RPMI7951 (cell line): ENCODE results near the gene HOXA9. TPM values are rescaled to one million over a fixed set of nuclear protein-coding genes. Genes with fewer than 3 reads are reported as not detected.

Experiments
- DNase-seq: peaks from one replicate; pipeline ENCODE4 v3.0.0-alpha.2; 2012; ENCODE audit warnings: low read depth
- total RNA-seq: library from RNA; depleted of rRNA; stranded (reverse); fragments of >200 nt; shearing (Covaris generic); gene quantifications from 2 replicates; pipeline ENCODE4 v1.2.3, GENCODE V29; 2014

Gene HOXA9
- total RNA-seq, 1 experiment from 2014 or later: 0.12 TPM

DNA sequence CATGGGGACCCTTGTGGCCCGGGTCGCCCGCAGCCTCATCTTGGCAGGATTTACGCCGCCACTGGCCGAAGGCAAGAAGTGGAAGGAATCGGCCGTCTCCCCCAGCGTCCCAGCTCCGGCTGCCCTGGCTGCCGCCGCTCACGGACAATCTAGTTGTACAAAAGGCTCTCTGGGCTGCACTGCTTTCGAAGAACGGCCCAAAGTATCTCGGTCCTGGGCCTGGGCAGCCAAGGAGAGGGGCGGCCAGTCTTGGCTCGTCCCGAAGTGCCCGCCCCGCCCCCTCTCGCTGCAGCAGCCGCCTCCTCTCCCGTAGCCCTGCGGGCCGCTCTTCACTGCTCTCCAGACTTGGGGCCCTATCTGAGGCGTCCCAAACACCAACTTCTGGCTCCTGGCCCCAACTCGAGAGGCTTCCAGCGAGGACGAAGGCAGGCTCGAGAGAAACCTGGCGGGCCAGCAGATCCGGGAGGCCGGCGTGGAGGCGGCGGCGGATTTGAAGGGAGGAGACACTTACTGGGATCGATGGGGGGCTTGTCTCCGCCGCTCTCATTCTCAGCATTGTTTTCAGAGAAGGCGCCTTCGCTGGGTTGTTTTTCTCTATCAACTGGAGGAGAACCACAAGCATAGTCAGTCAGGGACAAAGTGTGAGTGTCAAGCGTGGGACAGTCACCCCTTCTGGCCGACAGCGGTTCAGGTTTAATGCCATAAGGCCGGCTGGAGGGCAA, 809 bp downstream of the HOXA9 start:
- no peak for DNase-seq

GRCh38 chr7:27164045-27164366, 1.3 kb downstream of the HOXA9 start:
- no peak for DNase-seq

DNA sequence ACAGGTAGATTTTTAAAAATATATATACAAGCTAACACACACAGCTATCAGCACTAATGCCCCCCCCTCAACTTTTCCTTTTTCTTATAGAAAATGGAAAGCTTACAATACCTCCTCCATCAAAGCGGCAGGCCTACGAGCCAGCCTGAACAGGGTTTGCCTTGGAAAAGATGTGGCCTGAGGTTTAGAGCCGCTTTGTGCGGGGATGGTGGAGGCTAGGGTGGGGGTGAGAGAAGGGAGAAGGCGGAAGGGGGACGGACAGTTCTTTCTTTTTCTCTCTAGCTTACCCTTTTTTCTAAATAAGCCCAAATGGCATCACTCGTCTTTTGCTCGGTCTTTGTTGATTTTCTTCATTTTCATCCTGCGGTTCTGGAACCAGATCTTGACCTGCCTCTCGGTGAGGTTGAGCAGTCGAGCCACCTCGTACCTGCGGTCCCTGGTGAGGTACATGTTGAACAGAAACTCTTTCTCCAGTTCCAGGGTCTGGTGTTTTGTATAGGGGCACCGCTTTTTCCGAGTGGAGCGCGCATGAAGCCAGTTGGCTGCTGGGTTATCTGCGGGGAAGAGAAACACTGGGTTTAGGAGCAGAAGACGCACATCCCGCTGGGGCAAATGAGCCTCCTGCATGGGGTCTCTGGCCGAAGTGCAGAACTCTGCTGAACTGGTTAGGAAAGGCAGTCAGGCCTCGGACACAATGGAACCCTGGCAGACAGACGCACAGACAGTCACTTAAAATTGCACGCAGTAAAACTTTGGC, 1.9 kb downstream of the HOXA9 start:
- no peak for DNase-seq

GRCh38 chr7:27162561-27163287, 2.6 kb downstream of the HOXA9 start:
- no peak for DNase-seq

GRCh38 chr7:27161721-27162560, 3.4 kb downstream of the HOXA9 start:
- no peak for DNase-seq

- DNase-seq: no peak
Observed at GRCh38 chr7:27161214-27161720, 4.1 kb downstream of the HOXA9 start.

DNA sequence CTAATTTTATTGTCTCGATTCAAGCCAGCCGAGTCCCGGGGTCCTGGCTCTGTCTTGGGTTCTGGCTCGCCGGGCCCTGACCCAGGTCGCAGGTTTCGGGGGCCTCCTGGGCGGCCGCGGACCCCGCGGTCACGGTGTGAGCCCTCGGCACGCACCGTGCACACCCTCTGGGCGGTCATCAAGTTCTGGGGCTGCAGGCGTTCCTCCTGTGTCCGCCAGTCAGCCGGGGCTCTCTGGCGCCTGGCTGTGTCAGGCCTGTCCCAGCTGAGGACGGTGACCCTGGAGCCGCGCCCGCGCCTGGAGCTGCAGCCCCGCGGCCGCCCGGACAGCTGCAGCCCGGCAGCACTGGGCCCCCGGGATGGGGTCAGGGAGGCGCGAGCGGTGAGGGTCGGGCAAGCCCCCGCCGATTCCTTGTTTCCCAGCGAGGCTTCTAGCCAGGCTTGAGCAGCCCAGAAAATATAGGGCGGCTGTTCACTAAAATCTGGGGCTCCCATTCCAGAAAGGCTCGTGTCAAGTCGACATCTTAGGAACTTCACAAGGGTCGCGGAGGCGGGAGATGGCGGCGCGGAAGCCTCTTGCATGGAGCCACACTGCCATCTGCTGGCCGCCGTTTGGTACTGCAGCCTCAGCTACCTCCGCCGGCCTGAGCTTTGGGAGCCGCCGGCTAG, 4.7 kb downstream of the HOXA9 start:
- peak; percentile 80 for DNase-seq

- DNase-seq: no peak
Observed at GRCh38 chr7:27160145-27160545, 5.2 kb downstream of the HOXA9 start.

GRCh38 chr7:27159266-27160144, 5.8 kb downstream of the HOXA9 start:
- DNase-seq: no peak

DNA sequence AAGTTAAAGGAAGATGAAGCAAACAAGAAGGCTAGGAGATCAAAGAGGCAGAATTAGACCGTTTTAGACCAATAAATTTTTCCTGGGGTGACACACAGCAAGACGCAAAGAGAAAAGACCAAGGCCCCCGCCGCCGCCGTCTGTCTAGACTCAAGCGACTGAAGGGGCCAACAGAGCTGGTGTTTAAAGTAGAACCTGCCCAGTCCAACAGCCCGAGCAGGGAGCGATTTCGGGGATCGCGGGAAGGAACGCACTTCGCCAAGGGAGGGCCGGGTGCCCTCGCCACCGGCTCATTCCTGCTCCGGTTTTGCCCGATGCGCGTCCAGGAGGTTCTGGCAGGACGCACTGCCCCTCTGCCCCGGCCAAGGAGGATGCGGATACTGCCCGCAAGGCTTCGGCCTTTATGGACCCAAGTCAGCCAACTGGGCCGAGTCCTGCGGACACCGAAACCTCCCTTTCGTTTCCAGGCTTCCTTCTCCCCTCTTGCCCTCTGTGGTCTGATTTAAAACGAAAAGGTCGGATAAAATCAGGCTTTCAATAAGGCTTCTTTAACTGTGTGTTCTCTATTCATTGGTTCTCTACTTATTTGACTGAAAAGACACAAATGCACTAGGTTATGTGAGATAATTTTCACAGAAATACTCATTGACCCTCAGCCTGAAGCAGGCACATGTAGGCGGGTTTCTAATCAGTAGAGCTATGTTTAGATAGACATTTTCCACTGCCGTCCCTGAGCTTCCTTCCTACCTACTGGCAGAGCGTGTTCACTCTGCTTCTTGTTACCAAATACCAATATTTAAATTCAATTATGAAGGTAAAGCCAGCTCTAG, 6.7 kb downstream of the HOXA9 start:
- no peak for DNase-seq

DNA sequence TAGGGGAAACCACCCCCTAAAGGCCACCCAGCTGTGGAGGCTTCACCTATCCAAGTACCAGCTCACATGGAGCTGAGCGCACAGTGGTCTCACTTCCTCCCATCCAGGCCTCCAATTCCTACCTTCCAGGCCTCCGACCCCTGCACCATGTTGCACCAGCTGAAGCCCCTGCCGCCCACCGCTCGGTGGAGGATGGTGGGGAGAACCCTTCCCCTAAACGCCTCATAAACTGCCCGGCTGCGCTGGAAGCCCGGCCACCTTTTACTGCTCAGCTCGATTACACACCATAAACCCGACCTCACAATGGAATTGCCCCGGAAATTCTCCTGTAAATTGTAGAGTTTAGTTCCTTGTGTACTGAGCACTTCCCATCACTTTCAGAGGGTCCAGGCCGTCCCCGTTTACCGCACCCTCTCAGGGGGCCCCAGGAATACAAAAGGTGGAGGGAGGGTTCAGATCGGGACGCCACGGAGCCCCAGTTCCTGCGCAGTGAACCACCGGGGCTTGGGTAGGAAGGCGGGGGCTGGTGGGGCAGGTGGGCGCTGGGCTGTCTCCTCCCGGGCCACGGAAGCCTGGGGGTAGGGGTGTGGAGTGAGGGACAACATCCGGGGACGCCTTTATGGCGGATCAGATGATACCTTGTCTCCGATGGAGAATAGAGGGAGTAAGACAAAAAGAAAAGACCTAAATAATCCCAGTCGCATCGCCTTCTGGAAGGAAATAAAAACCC, 7.5 kb downstream of the HOXA9 start:
- no peak for DNase-seq

DNA sequence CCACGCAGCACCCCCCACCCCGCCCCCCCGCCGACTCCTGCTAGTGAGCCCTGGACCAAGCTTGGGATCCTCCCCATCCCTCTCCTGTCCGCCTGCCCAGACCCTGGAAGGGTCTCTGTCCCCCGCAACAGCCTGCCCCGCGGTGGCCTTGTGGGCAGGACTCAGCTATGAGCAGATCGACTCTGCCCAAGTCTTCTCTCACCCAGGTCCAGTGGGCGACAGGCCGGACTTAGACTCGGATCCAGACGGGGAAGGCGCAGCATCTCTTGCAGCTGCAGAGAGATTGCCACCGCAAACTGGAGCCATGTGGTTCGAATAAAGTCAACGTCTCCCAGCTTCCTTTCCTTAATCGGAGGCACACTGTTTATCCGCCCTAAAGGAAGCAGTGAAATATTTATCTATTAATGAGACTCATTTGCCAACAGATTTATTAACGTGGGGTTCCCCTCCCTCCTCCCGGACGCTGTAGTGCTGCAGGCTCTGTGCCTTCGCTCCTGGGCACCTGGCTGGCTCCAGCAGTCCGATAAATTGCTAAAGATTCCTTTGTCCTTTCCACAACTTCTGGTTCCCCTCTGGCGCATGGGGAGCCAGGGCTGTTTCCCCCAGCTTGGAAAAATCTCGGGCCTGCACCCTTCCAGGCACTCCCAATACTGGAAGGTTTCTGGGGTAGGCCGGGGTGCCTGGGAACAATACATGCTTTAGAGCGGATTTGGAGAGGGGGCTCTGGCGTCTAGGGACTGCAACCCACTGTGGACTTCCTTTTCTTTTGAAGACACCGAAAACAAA, 8.2 kb downstream of the HOXA9 start:
- DNase-seq: no peak

- DNase-seq: peak; percentile 81
Observed at GRCh38 chr7:27156508-27156898, 8.8 kb downstream of the HOXA9 start, which contains the start of gene HOXA7. Gene HOXA7 (minus strand): TSS chr7:27156675. CDS start chr7:27156545, 130 bp downstream.

GRCh38 chr7:27155816-27156507, 9.4 kb downstream of the HOXA9 start:
- DNase-seq: peak; percentile 58

GRCh38 chr7:27154901-27155815, 10.2 kb downstream of the HOXA9 start:
- DNase-seq: no peak

- no peak for DNase-seq
Observed at GRCh38 chr7:27154369-27154768, 11.0 kb downstream of the HOXA9 start.
